H1 (cell line): ENCODE data around the gene PIP5K1B. TPM values are rescaled to one million over a fixed set of nuclear protein-coding genes. Genes with fewer than 3 reads are reported as not detected.

Experiments used
- CTCF ChIA-PET: fragments of 300-600 bp; sonication (Branson Sonifier 250); formaldehyde crosslinking; loops from one replicate; lab custom pipeline; 2021; ENCODE audit not compliant: partially characterized antibody; lab: Charles Lee
- POLR2A ChIA-PET: fragments of 300-600 bp; sonication (Branson Sonifier 250); formaldehyde crosslinking; loops from one replicate; lab custom pipeline; 2021; ENCODE audit warnings: inconsistent platforms; ENCODE audit not compliant: partially characterized antibody; lab: Charles Lee
- DNase-seq, 2 experiments: peaks; one replicate each; pipeline versions ENCODE4 v3.0.0 to v3.0.0-alpha.2; 2010 to 2022; ENCODE audit warnings: low spot score in 2 of 2, low read depth in 1 of 2, mixed read lengths in 1 of 2
- FAIRE-seq: peaks from 2 replicates; lab custom pipeline; 2011; peaks lifted over from hg19 to GRCh38; lab: Jason Lieb, UNC
- H2AFZ ChIP-seq: 2 replicates; pipeline ENCODE4 v1.8.1; 2012; ENCODE audit warnings: low read length, inconsistent platforms
- H2AK5ac ChIP-seq: 2 replicates; pipeline ENCODE4 v1.6.1; 2013; ENCODE audit warnings: low read depth, low read length
- H2BK120ac ChIP-seq: replicated peaks from 2 replicates; pipeline ENCODE3; 2013; ENCODE audit warnings: low read depth, low read length, inconsistent platforms
- H2BK12ac ChIP-seq: 2 replicates; pipeline ENCODE4 v1.6.1; 2013; ENCODE audit warnings: low read depth, low read length
- H2BK15ac ChIP-seq: 2 replicates; pipeline ENCODE4 v1.6.1; 2013; ENCODE audit warnings: low read length
- H2BK20ac ChIP-seq: 2 replicates; pipeline ENCODE4 v1.6.1; 2013; ENCODE audit warnings: low read length
- H2BK5ac ChIP-seq: 2 replicates; pipeline ENCODE4 v1.6.1; 2013; ENCODE audit warnings: low read depth, low read length
- H3K14ac ChIP-seq: 2 replicates; pipeline ENCODE4 v1.6.1; 2013; ENCODE audit warnings: inconsistent platforms; ENCODE audit not compliant: insufficient read length
- H3K18ac ChIP-seq: 2 replicates; pipeline ENCODE4 v1.6.1; 2013; ENCODE audit warnings: low read length; ENCODE audit errors: extremely low read depth
- H3K23ac ChIP-seq: 2 replicates; pipeline ENCODE4 v1.6.1; 2013; ENCODE audit warnings: inconsistent platforms; ENCODE audit not compliant: insufficient read length
- H3K23me2 ChIP-seq: 2 replicates; pipeline ENCODE4 v1.6.1; 2013; ENCODE audit warnings: low read depth, low read length
- H3K27ac ChIP-seq: 2 replicates; pipeline ENCODE4 v1.6.1; 2011; ENCODE audit warnings: low read depth, low read length, inconsistent platforms
- H3K27me3 ChIP-seq, 4 experiments: replicated peaks in 1 of 4; 1 replicate in 1 of 4; 2 replicates in 3 of 4; pipeline versions ENCODE4 v1.6.1 to v1.8.1; 2011 to 2013; ENCODE audit warnings: low read length in 3 of 4, mild to moderate bottlenecking in 3 of 4, inconsistent platforms in 2 of 4, mixed read lengths in 2 of 4, moderate library complexity in 1 of 4; ENCODE audit not compliant: control insufficient read depth in 3 of 4, insufficient read depth in 3 of 4; ENCODE audit errors: extremely low read depth in 1 of 4
- H3K36me3 ChIP-seq, 4 experiments: 2 replicates each; pipeline versions ENCODE4 v1.6.1 to v1.8.1; 2011 to 2013; ENCODE audit warnings: mild to moderate bottlenecking in 4 of 4, low read length in 3 of 4, moderate library complexity in 2 of 4, control low read depth in 1 of 4, inconsistent platforms in 1 of 4; ENCODE audit not compliant: insufficient read depth in 4 of 4, control insufficient read depth in 2 of 4
- H3K4ac ChIP-seq: replicated peaks from 2 replicates; pipeline ENCODE3; 2013; ENCODE audit warnings: low read length, low read depth, mixed read lengths, inconsistent platforms; ENCODE audit not compliant: insufficient read length
- H3K4me1 ChIP-seq, 4 experiments: replicated peaks in 1 of 4; 1 replicate in 1 of 4; 2 replicates in 3 of 4; pipeline versions ENCODE4 v1.6.1 to v1.8.1; 2011 to 2013; ENCODE audit warnings: low read length in 3 of 4, inconsistent platforms in 2 of 4, mixed read lengths in 1 of 4; ENCODE audit not compliant: insufficient read depth in 4 of 4, control insufficient read depth in 3 of 4
- H3K4me2 ChIP-seq, 2 experiments: 2 replicates each; pipeline versions ENCODE4 v1.6.1 to v1.8.1; 2011 to 2013; ENCODE audit warnings: low read depth in 2 of 2, low read length in 2 of 2, control low read depth in 1 of 2, inconsistent platforms in 1 of 2, mild to moderate bottlenecking in 1 of 2; ENCODE audit not compliant: insufficient read depth in 1 of 2
- H3K4me3 ChIP-seq, 4 experiments: fragments of 200-600, 300-600 bp in 1 of 4; sonication (generic), shearing (Covaris generic), sonication (Bioruptor Twin) in 1 of 4; 2 replicates each; pipeline versions ENCODE4 v1.5.1 to v1.8.1; 2011 to 2016; ENCODE audit warnings: low read length in 4 of 4, low read depth in 3 of 4, control low read depth in 2 of 4, inconsistent platforms in 2 of 4, mild to moderate bottlenecking in 2 of 4, mixed read lengths in 1 of 4, moderate library complexity in 1 of 4; ENCODE audit not compliant: insufficient read depth in 2 of 4; ENCODE audit errors: extremely low read depth in 1 of 4
- H3K56ac ChIP-seq: replicated peaks from 2 replicates; pipeline ENCODE3; 2013; ENCODE audit warnings: low read depth, mild to moderate bottlenecking, mixed read lengths, low read length, inconsistent platforms; ENCODE audit not compliant: insufficient read length
- H3K79me1 ChIP-seq: 2 replicates; pipeline ENCODE4 v1.6.1; 2013; ENCODE audit warnings: low read depth, low read length, control low read depth
- H3K79me2 ChIP-seq, 2 experiments: 2 replicates each; pipeline versions ENCODE4 v1.6.1 to v1.8.1; 2012 to 2013; ENCODE audit warnings: low read length in 2 of 2, mild to moderate bottlenecking in 2 of 2, inconsistent platforms in 1 of 2; ENCODE audit not compliant: insufficient read depth in 2 of 2, control insufficient read depth in 1 of 2
- H3K9ac ChIP-seq, 4 experiments: replicated peaks in 1 of 4; 1 replicate in 1 of 4; 2 replicates in 3 of 4; pipeline versions ENCODE4 v1.6.1 to v1.8.1; 2011 to 2013; ENCODE audit warnings: low read depth in 3 of 4, low read length in 3 of 4, control low read depth in 2 of 4, mild to moderate bottlenecking in 2 of 4, moderate library complexity in 2 of 4, inconsistent platforms in 1 of 4; ENCODE audit errors: extremely low read depth in 1 of 4
- H3K9me3 ChIP-seq, 2 experiments: 2 replicates each; pipeline versions ENCODE4 v1.6.1 to v1.8.1; 2012 to 2013; ENCODE audit warnings: mild to moderate bottlenecking in 2 of 2, moderate library complexity in 2 of 2, control low read depth in 1 of 2, inconsistent platforms in 1 of 2, low read depth in 1 of 2, low read length in 1 of 2, mixed read lengths in 1 of 2; ENCODE audit not compliant: insufficient read depth in 2 of 2
- H4K20me1 ChIP-seq, 2 experiments: replicated peaks in 1 of 2; 2 replicates each; pipeline versions ENCODE3 to v1.8.1; 2011 to 2013; ENCODE audit warnings: inconsistent platforms in 2 of 2, low read length in 2 of 2, mild to moderate bottlenecking in 1 of 2; ENCODE audit not compliant: insufficient read depth in 2 of 2, control insufficient read depth in 1 of 2
- H4K5ac ChIP-seq: 2 replicates; pipeline ENCODE4 v1.6.1; 2013; ENCODE audit warnings: low read length, low read depth, mixed read lengths, inconsistent platforms; ENCODE audit not compliant: insufficient read length
- H4K8ac ChIP-seq: 2 replicates; pipeline ENCODE4 v1.8.0; 2013; ENCODE audit warnings: mild to moderate bottlenecking, moderate library complexity, low read length, inconsistent platforms; ENCODE audit not compliant: insufficient read depth; ENCODE audit errors: extremely low read depth
- H4K91ac ChIP-seq: replicated peaks from 2 replicates; pipeline ENCODE3; 2013; ENCODE audit warnings: low read length, mixed read lengths, inconsistent platforms; ENCODE audit not compliant: insufficient read length
- KDM4A ChIP-seq: IDR thresholded peaks from one replicate; pipeline ENCODE4 v1.7.1; 2012; ENCODE audit warnings: low read depth, mild to moderate bottlenecking, moderate library complexity, low read length, inconsistent platforms; ENCODE audit not compliant: severe bottlenecking
- SP2 ChIP-seq: IDR thresholded peaks from 2 replicates; pipeline ENCODE4 v1.6.1; 2012; ENCODE audit warnings: mild to moderate bottlenecking, low read length, inconsistent platforms
- WGBS, 2 experiments: shearing (Covaris generic) in 1 of 2; methylation state at CpG; one replicate each; pipeline versions ENCODE4 v1.1.6 to v1.1.7; 2013 to 2015; ENCODE audit warnings: low lambda C conversion rate in 2 of 2, mixed read lengths in 2 of 2, inconsistent platforms in 1 of 2, low coverage in 1 of 2, missing lambda C conversion rate in 1 of 2; ENCODE audit not compliant: insufficient replicate concordance in 2 of 2, insufficient coverage in 1 of 2, insufficient read length in 1 of 2; ENCODE audit errors: extremely low coverage in 1 of 2, missing lambda C conversion rate in 1 of 2; 5-methylcytosine and 5-hydroxymethylcytosine counted together
- polyA plus RNA-seq, 7 experiments: library from polyadenylated mRNA; depleted of rRNA in 3 of 7; stranded (reverse) in 5 of 7; unstranded in 2 of 7; fragments of >200 nt in 5 of 7; fragments of 200-250 nt in 2 of 7; gene quantifications; 1 replicate in 5 of 7; 2 replicates in 1 of 7; 4 replicates in 1 of 7; pipeline versions ENCODE4 v1.2.1 to v1.2.3, GENCODE V29; 2011 to 2013; ENCODE audit warnings: missing spikeins in 2 of 7, mixed read lengths in 2 of 7
- total RNA-seq: library from RNA; stranded (reverse); fragmentation: NEBNext Ultra II Directional; extraction: Animal tissue kit (Norgen Biotek cat#: 25700); gene quantifications from 2 replicates; pipeline ENCODE4 v1.2.1, GENCODE V29; 2021

PIP5K1B gene
- total and polyA plus RNA-seq, 2 of the 8 experiments (the other 6 are each of a cell fraction or from before 2014, with no cell fraction given) = 4.7 to 7.7 TPM

GRCh38 chr9:68702493-68702892, 2.5 kb upstream of the PIP5K1B start:
- no peak overlapping the region for H3K9ac ChIP-seq
- H3K4me1 ChIP-seq = peaks cover 3 to 11% (median 4%) of the 10 kb centered on the region in 4 experiments; a peak in 6 of 7 replicates
- peaks cover 0 to 2% of the 10 kb centered on the region in 2 experiments for H4K20me1 ChIP-seq
- no peak overlapping the region for H3K4me2 ChIP-seq
- ChIA-PET POLR2A (no interaction called here), CTCF (interaction anchor here (0.6 to 3.4 kb wide), 5 partner anchors 16 to 123 kb away, joined by 3 to 13 read pairs (median 3); no protein-coding TSS in a partner anchor)
- no peaks in the 10 kb centered on the region for H3K79me1 ChIP-seq
- H3K56ac ChIP-seq = no peak overlapping the region
- no peak overlapping the region for H2BK20ac ChIP-seq
- no peak overlapping the region for H3K18ac ChIP-seq
- no peak overlapping the region for H3K4ac ChIP-seq
- H3K27ac ChIP-seq = no peak overlapping the region
- peaks cover 6 to 26% (median 23%) of the 10 kb centered on the region in 4 experiments for H3K27me3 ChIP-seq
- H2BK5ac ChIP-seq = no peak overlapping the region
- no peak overlapping the region for H4K5ac ChIP-seq
- DNase-seq (no peak), FAIRE-seq (no peak)
- no peaks in the 10 kb centered on the region for H3K36me3 ChIP-seq
- no peak overlapping the region for H3K4me3 ChIP-seq
- peaks cover 16% of the 10 kb centered on the region for H3K23me2 ChIP-seq
- WGBS, 2 experiments = 91% methylated on average over 3 of the region's 3 CpGs; no CpG with 5 or more reads in 1 of the 2 experiments
- TF ChIP-seq SP2 = no peak
- TF ChIP-seq KDM4A = no peak
- no peak overlapping the region for H2AFZ ChIP-seq
- no peak overlapping the region for H4K8ac ChIP-seq
- no peak overlapping the region for H2BK12ac ChIP-seq
- H3K23ac ChIP-seq = no peak overlapping the region
- H3K9me3 ChIP-seq = no peaks in the 10 kb centered on the region
- no peak overlapping the region for H2BK15ac ChIP-seq
- no peak overlapping the region for H2BK120ac ChIP-seq
- H4K91ac ChIP-seq = no peak overlapping the region
- peaks cover 0 to 3% of the 10 kb centered on the region in 2 experiments; a peak in 2 of 4 replicates for H3K79me2 ChIP-seq
- no peak overlapping the region for H2AK5ac ChIP-seq
- H3K14ac ChIP-seq = no peak overlapping the region
